Cerebellar nuclear complex (tissue), 1 donor: ENCODE measurements around the gene ART5.

Source experiments
- DNase-seq, 2 experiments: peaks; one replicate each; lab custom pipeline; 2025; lab: John Stamatoyannopoulos, UW

ART5 gene

DNA sequence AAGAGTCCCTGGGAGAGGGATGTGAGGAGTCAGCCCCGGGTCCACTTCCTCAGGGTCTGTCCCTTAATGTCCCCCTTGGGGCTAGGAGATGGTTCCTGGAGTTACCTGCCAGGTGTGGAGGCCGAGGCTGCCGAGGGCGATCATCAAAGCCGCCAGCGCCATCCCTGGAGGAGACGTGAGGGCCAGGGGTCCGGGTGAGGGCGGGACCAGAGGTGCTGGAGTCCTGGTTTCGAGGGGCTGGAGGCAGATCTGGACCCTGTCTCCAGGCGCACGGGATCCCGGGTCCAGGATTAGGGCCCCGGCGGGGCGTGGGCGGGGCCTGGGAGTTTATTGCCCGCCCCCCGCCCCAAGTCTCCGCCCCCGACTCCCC is at the start of gene ART5:
TSS of gene ART5 (minus strand) at position 292 of the 370 bp plus-strand sequence. CDS start at position 162, 130 bp downstream.
- no peak for DNase-seq

DNA sequence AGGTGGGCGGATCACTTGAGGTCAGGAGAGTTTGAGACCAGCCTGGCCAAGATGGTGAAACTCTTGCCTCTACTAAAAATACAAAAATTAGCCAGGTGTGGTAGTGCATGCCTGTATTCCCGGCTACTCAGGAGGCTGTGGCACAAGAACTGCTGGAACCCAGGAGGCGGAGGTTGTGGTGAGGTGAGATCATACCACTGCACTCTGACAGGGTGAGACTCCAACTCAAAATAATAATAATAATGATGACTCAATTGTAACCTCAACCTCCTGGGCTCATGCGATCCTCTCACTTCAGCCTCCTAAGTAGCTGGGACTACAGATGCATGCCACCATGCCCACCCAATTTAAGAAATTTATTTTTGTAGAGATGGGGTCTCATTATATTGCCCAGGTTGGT is 45.0 kb upstream of the ART5 start:
- no peak for DNase-seq

GRCh38 chr11:3685923-3686322 is 44.1 kb upstream of the ART5 start:
- no peak for DNase-seq

GRCh38 chr11:3684819-3685172 is 43.0 kb upstream of the ART5 start:
- DNase-seq, result no peak

- no peak for DNase-seq
Measured at GRCh38 chr11:3684129-3684818, 42.5 kb upstream of the ART5 start.

DNA sequence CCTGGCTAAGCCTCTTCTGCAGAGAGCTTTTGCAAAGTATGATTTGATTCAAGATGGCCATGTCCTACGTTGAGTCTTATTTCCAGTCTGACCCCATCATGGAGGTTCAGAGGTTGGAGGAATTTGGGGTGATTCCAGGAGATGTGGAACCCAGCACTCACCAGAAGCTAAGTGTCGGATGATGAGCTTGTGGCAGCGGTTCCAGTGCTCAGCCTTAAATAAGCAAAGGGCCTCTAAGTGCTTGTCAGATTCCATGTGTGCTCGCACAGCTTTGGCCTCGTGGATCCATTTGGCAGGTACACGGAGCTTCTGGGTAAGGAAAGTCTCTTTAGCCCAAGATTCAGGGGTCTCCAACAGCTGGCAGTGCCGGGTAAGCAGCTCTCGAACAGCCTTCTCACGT is 41.2 kb upstream of the ART5 start:
- no peak for DNase-seq

GRCh38 chr11:3679077-3679476 is 37.3 kb upstream of the ART5 start:
- no peak for DNase-seq

DNA sequence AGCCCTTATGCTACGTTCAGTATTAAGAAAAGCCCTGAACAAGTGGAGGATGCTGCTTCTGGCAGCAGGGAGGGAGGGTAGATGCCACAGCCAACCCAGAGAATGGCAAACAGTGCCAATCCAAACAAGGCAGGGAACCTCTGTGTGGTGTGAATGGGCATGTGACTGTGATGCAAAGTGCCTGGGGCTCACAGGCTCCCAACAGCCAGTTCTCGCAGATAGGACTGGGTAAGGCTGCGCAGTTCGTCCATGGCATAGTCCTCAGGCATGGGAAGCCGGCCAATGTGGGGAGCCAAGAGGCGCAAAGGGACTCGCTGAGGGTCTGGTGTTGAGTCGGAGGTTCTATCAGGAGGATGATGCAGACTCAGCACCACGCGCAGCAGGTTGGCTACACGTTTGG is 34.2 kb upstream of the ART5 start:
- DNase-seq, result no peak

- no peak for DNase-seq
Measured at GRCh38 chr11:3674189-3674588, 32.4 kb upstream of the ART5 start.

DNA sequence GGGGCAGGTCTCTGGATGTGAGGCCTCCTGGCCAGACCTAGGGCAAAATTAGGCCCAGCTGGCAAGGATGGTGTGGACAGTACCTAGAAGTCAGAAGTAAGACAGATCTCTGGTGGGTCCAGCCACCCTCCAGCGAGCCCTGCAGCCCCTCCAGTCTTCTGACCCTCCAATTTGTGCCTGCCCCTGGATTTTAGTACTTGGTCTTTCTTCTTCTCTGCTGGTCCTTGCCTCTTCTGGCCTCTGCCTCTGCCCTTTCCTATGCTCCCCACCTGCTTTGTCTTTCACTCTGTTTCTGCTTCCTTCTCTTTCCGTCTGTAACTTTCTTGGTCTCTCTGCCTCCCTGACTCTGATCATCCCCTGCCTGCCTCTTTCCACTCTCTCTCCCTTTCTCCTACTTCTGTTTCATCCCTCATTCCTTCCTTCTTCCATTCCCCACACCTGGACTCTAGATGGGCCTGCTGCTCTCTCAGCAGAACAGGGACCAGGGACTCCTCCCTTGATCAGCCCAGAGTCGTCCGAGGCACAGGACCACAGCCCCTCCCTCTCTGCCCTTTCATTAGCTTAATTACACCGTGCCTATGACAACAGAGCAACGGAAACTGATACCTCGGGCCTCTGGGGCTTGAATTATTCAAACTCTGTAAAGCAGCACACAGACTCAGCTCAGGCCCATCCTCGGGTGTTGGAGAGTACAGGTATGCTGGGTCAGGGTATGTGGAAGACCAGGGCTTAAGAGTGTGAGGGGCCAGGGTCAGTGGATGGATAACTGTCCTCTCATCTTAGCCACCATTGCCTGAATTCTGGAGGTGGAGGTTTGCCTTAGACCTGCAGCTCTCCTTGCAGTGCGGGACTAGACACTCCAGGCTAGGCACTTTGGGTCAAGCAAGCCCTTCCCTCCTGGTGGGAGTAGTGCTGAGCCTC is 29.8 kb upstream of the ART5 start, which contains the start of gene CHRNA10:
TSS of gene CHRNA10 (minus strand) at position 51 of the 921 bp plus-strand sequence. CDS start 72 bp downstream, outside the sequence.
- DNase-seq, result no peak

DNA sequence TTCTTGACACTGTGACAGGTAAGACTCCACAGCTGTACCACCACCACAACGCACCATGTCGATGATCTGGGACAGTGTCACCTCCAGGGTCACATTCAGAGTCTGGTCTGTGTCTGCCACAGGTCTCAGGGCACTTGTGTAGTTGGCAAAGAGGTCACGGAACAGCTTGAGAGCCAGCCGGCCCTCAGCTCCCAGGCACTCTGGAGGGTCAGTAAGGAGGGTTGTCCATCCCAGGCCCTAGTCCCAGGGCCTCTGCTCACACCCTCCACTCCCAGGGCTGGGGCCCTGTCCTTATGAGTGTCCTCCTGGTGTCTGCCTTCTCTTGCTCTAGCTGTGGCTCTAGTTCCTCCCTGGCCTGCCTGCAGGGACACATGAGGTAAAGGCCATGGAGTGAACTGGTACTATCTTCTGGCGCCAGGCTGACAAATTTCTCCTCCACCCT is 28.0 kb upstream of the ART5 start:
- no peak for DNase-seq

DNA sequence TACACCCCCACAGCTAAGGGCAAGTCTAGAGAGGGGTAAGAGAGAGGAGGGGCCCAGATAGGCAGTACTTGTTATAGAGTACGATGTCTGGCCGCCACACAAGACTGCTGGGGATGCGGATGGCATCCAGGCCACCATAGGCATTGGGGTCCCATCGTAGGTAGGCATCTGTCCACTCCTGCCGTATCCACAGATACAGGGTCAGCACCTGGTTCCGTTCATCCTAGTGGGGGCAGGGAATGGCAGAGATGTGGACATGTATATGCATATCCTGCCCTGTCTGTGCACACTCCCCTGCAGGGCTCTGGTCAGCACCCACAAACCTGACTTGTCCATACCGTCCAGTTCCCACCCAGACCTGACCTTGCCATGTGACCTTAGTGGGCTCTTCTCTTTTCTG is 27.3 kb upstream of the ART5 start:
- DNase-seq, result no peak

DNA sequence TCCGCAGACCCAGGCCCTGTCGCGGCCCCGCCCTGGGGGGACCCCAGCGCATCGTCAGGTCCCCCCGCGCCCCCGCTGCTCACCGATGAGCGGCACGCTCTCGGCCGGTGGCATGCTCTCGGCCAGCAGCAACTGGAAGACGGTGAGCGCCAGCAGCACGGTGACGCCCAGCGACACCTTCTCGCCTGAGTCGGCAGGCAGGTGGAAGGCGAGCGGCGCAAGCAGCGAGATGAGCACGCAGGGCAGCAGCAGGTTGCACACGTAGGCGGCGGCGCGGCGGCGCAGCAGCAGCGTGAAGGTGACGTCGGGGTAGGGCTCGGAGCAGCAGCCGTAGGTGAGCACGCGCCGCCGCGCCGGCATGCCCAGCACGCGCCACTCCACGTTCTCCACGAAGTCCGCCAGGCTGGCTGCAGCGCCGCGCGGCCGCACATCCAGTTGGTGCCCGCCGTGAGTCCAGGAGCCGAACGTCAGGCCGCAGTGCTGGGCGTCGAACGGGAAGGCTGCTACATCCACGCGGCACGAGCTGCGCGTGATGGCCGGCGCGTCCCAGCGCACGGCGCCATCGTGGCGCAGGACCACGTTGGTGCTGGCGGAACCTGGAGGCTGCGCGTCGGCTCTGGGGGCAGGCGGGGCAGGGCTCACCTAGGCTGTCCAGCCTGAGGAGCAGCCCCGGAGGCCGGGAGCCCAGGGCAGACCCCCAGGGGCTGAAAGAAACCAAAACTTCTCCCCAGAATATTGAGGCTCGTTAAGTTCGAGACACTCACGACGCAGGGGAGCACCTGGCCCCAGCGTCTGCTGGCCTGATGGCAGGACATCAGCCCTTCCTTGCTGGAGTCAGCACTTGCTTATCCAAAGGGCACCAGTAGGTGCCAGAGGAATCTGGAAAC is 25.6 kb upstream of the ART5 start:
- DNase-seq, result no peak

GRCh38 chr11:3666023-3666530 is 24.3 kb upstream of the ART5 start:
- DNase-seq, result no peak

GRCh38 chr11:3665336-3666022 is 23.7 kb upstream of the ART5 start:
- no peak for DNase-seq

DNA sequence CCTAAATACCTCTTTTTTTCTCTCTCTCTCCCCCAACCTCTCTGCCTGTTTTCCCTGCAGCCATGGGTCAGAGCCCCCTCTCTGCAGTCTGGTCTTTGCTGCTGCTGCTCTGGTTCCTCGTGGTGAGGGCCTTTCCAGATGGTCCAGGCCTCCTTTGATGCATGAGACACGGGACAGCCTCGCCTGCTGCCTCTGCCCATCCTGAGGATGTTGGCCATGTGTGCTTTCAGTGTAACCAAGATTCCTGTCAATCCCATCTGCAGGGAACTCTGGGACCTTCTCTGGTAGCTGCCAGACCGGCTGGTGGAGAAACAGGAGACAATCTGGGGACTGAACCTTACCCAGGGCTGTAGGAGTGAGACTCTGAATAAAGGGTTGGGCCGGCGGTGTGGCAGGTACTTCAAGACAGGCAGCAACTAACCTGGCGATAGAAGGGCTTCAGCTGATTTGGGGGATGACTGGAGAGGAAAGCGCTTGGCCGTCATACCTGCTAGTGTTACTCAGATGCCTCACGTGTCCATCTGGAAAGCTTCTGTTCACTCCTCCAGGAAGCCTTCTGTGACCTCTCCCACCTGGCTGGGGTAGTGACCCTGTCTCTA is 22.3 kb upstream of the ART5 start:
- DNase-seq, result no peak

GRCh38 chr11:3662856-3663255 is 21.1 kb upstream of the ART5 start:
- no peak for DNase-seq

GRCh38 chr11:3660960-3661359 is 19.2 kb upstream of the ART5 start:
- DNase-seq, result no peak

DNA sequence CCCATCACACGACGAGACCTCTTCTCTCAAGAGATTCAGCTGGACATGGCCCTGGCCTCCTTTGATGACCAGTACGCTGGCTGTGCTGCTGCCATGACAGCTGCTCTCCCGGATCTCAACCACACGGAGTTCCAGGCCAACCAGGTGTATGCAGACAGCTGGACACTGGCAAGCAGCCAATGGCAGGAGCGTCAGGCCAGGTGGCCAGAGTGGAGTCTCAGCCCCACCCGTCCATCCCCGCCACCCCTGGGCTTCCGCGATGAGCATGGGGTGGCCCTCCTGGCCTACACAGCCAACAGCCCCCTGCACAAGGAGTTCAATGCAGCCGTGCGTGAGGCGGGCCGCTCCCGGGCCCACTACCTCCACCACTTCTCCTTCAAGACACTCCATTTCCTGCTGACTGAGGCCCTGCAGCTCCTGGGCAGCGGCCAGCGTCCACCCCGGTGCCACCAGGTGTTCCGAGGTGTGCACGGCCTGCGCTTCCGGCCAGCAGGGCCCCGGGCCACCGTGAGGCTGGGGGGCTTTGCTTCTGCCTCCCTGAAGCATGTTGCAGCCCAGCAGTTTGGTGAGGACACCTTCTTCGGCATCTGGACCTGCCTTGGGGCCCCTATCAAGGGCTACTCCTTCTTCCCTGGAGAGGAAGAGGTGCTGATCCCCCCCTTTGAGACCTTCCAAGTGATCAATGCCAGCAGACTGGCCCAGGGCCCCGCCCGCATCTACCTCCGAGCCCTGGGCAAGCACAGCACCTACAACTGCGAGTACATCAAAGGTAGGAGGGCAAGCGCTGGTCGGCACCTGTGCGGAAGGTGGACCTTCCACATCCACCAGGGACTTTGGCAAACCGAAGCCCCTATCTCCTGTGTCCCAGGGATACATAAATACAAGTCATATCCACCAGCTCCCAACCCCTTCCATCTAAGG is 18.1 kb upstream of the ART5 start:
- no peak for DNase-seq

GRCh38 chr11:3658252-3658651 is 16.5 kb upstream of the ART5 start:
- no peak for DNase-seq
